Suprapubic skin (tissue), 3 donors: ENCODE results near the gene GRM1.

Experiments used
- POLR2AphosphoS5 ChIP-seq, 3 donors: sonication (generic); formaldehyde crosslinking; IDR thresholded peaks; one replicate each; pipeline ENCODE4 v1.6.1; 2017; ENCODE audit warnings: antibody characterized with exemption in 3 of 3
- TF ChIP-seq, protein P1 (sequence below), 2 donors: fragments of 200-600 bp in 1 of 2; fragments of 450-650 bp in 1 of 2; sonication (generic) in 1 of 2; IDR thresholded peaks; one replicate each; pipeline ENCODE4 v1.5.1; 2016 to 2019; ENCODE audit warnings: antibody characterized with exemption in 2 of 2, mild to moderate bottlenecking in 1 of 2, moderate library complexity in 1 of 2

GRCh38 chr6:146240322-146240721, 211.5 kb downstream of the GRM1 start:
- TF ChIP-seq, protein P1, sequence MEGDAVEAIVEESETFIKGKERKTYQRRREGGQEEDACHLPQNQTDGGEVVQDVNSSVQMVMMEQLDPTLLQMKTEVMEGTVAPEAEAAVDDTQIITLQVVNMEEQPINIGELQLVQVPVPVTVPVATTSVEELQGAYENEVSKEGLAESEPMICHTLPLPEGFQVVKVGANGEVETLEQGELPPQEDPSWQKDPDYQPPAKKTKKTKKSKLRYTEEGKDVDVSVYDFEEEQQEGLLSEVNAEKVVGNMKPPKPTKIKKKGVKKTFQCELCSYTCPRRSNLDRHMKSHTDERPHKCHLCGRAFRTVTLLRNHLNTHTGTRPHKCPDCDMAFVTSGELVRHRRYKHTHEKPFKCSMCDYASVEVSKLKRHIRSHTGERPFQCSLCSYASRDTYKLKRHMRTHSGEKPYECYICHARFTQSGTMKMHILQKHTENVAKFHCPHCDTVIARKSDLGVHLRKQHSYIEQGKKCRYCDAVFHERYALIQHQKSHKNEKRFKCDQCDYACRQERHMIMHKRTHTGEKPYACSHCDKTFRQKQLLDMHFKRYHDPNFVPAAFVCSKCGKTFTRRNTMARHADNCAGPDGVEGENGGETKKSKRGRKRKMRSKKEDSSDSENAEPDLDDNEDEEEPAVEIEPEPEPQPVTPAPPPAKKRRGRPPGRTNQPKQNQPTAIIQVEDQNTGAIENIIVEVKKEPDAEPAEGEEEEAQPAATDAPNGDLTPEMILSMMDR (IDR thresholded peaks at IDR 0.05) = no peak
- no peak for TF ChIP-seq POLR2AphosphoS5 (IDR thresholded peaks at IDR 0.05)
